ENCODE data around the gene KCNJ16.

DNA sequence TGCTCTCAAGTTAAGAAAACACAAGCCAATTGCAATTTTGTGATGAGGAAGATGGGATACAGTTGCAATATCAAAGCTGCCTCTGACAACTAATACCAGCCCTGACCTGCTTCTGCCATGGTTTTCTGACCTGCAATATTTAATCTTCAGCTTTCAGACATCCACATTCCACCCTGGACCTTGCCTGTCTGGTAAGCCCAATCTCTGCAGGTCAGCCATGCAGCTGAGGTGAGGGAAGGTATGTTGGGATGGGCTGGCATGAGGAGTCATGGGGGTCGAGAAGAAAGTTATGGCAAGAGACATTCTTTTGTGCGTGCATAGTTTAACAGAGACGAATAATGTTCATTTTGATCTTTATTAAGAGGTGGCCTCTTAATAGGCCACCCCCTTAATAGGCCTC lies 31.5 kb downstream of the KCNJ16 start:
- no peak for TF ChIP-seq POLR2A (IDR thresholded peaks at IDR 0.05; ENCODE audit: extremely low read depth, insufficient read length)
- TF ChIP-seq, protein P1, sequence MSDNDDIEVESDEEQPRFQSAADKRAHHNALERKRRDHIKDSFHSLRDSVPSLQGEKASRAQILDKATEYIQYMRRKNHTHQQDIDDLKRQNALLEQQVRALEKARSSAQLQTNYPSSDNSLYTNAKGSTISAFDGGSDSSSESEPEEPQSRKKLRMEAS (IDR thresholded peaks at IDR 0.05; ENCODE audit: low read depth, low read length): no peak
- TF ChIP-seq, protein P2, sequence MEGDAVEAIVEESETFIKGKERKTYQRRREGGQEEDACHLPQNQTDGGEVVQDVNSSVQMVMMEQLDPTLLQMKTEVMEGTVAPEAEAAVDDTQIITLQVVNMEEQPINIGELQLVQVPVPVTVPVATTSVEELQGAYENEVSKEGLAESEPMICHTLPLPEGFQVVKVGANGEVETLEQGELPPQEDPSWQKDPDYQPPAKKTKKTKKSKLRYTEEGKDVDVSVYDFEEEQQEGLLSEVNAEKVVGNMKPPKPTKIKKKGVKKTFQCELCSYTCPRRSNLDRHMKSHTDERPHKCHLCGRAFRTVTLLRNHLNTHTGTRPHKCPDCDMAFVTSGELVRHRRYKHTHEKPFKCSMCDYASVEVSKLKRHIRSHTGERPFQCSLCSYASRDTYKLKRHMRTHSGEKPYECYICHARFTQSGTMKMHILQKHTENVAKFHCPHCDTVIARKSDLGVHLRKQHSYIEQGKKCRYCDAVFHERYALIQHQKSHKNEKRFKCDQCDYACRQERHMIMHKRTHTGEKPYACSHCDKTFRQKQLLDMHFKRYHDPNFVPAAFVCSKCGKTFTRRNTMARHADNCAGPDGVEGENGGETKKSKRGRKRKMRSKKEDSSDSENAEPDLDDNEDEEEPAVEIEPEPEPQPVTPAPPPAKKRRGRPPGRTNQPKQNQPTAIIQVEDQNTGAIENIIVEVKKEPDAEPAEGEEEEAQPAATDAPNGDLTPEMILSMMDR (IDR thresholded peaks at IDR 0.05; ENCODE audit: low read depth, low read length): no peak

Measured in NB4 (cell line).